GM12874 (cell line): ENCODE data around the gene ACSS3.

Source experiments
- CTCF ChIP-seq: IDR thresholded peaks from 2 replicates; pipeline ENCODE4 v1.5.1; 2011; ENCODE audit warnings: low read depth, mild to moderate bottlenecking, control low read depth, low read length, moderate library complexity; ENCODE audit not compliant: insufficient read depth

Gene ACSS3

GRCh38 chr12:81105687-81106086, 27.8 kb downstream of the ACSS3 start:
- TF ChIP-seq CTCF: no peak

- no peak for TF ChIP-seq CTCF
Observed at GRCh38 chr12:81114226-81114625, 36.3 kb downstream of the ACSS3 start.

- no peak for TF ChIP-seq CTCF
Observed at GRCh38 chr12:81120961-81121360, 43.1 kb downstream of the ACSS3 start.

GRCh38 chr12:81123611-81124010, 45.7 kb downstream of the ACSS3 start:
- no peak for TF ChIP-seq CTCF

GRCh38 chr12:81125691-81126090, 47.8 kb downstream of the ACSS3 start:
- TF ChIP-seq CTCF: no peak

- peak; percentile 68 for TF ChIP-seq CTCF
Observed at GRCh38 chr12:81128930-81129554, 51.2 kb downstream of the ACSS3 start.

GRCh38 chr12:81136519-81136918, 58.6 kb downstream of the ACSS3 start:
- no peak for TF ChIP-seq CTCF
